Small intestine (tissue), 7 donors: Measurements from ENCODE around the gene ERICH6. TPM values are rescaled to one million over a fixed set of nuclear protein-coding genes. Genes with fewer than 3 reads are reported as not detected.

Source experiments
- DNase-seq, 2 donors: peaks; one replicate each; pipeline versions ENCODE4 v3.0.0 to v3.0.0-alpha.2; 2013
- FAIRE-seq: peaks from 2 replicates; lab custom pipeline; 2012; peaks lifted over from hg19 to GRCh38; lab: Jason Lieb, UNC
- H3K27ac ChIP-seq, 3 donors: one replicate each; pipeline ENCODE4 v1.5.1; 2013; ENCODE audit warnings: low read length in 2 of 3, mild to moderate bottlenecking in 2 of 3, control low read depth in 1 of 3, inconsistent platforms in 1 of 3, low read depth in 1 of 3, moderate library complexity in 1 of 3
- H3K27me3 ChIP-seq, 3 donors: one replicate each; pipeline ENCODE4 v1.6.1; 2013; ENCODE audit warnings: low read length in 3 of 3, inconsistent platforms in 1 of 3; ENCODE audit not compliant: control insufficient read depth in 3 of 3, insufficient read depth in 3 of 3
- H3K36me3 ChIP-seq, 3 donors: one replicate each; pipeline ENCODE4 v1.6.1; 2013; ENCODE audit warnings: low read length in 3 of 3, inconsistent platforms in 1 of 3, low read depth in 1 of 3, mild to moderate bottlenecking in 1 of 3, moderate library complexity in 1 of 3; ENCODE audit not compliant: control insufficient read depth in 3 of 3, insufficient read depth in 2 of 3
- H3K4me1 ChIP-seq, 3 donors: one replicate each; pipeline ENCODE4 v1.6.1; 2013; ENCODE audit warnings: low read length in 2 of 3, inconsistent platforms in 1 of 3, low read depth in 1 of 3, mild to moderate bottlenecking in 1 of 3, moderate library complexity in 1 of 3; ENCODE audit not compliant: control insufficient read depth in 3 of 3, insufficient read depth in 2 of 3
- H3K4me3 ChIP-seq, 3 donors: one replicate each; pipeline ENCODE4 v1.5.1; 2013; ENCODE audit warnings: low read length in 3 of 3, control low read depth in 1 of 3, inconsistent platforms in 1 of 3, low read depth in 1 of 3, mild to moderate bottlenecking in 1 of 3, moderate library complexity in 1 of 3
- H3K9me3 ChIP-seq, 2 donors: one replicate each; pipeline ENCODE4 v1.6.1; 2013; ENCODE audit warnings: low read depth in 1 of 2, low read length in 1 of 2; ENCODE audit not compliant: control insufficient read depth in 2 of 2, insufficient read depth in 1 of 2
- WGBS, 3 donors: extraction: QIAGEN DNeasy Blood & Tissue Kit; methylation state at CpG; one replicate each; pipeline ENCODE4 v1.1.7; 2013; 5-methylcytosine and 5-hydroxymethylcytosine counted together
- polyA plus RNA-seq, 4 donors: library from polyadenylated mRNA; stranded (reverse) in 3 of 4; unstranded in 1 of 4; fragments of 200-250 nt in 3 of 4; fragments of 120-200 nt in 1 of 4; gene quantifications; one replicate each; pipeline versions ENCODE4 v1.2.1 to v1.2.3, GENCODE V29; 2013
- donor health status: healthy with polysubstance abuse.
- donor health status: control.
- donor health status: control.
- donor health status: Bipolar disorder and iron deficiency.
- donor health status: healthy.

Gene ERICH6
- polyA plus RNA-seq, 4 donors = 0.04 TPM; not detected in 3

DNA sequence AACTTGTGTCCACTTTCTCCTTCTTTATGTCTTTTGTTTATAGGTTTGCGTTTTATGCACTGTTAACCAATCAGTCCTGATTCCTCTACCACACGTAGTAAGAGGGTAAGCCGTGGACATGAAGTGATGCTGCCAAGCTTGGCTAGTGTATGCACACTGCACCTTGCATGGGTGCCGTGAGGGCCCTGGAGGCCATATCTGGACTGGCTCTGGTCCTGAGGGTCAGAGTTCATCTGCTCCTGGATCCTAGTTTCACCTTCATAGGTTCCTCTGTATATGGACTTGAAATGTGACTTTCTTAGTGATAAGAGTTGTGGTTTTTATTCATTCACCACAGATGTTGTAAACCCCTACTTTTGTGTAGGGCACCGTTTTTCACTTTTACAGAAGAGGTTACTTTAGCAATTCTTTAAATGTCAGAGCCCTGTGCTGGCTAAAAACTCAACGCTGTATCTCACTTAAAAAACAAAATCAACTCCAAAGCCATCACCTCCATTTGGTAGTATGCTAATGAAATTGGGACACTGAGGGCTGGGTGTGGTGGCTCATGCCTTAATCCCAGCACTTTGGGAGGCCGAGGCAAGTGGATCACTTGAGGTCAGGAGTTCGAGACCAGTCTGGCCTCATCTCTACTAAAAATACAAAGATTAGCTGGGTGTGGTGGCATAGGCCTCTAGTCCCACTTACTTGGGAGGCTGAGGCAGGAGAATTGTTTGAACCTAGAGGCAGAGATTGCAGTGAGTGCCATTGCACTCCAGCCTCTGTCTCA lies 36.3 kb upstream of the ERICH6 start:
- FAIRE-seq = no peak
- no peaks in the 10 kb centered on the region for H3K27me3 ChIP-seq
- no peak for DNase-seq
- peak overlapping the region in 1 of 3 donors; percentile 24 for H3K27ac ChIP-seq
- H3K9me3 ChIP-seq = no peaks in the 10 kb centered on the region
- H3K36me3 ChIP-seq = peaks cover 0 to 13% (median 0%) of the 10 kb centered on the region in 3 donors
- H3K4me3 ChIP-seq = no peak overlapping the region
- peaks cover 7 to 25% (median 9%) of the 10 kb centered on the region in 3 donors for H3K4me1 ChIP-seq
- 66 to 70% (median 68%) methylated on average over 8 of the region's 8 CpGs for WGBS, 3 donors

DNA sequence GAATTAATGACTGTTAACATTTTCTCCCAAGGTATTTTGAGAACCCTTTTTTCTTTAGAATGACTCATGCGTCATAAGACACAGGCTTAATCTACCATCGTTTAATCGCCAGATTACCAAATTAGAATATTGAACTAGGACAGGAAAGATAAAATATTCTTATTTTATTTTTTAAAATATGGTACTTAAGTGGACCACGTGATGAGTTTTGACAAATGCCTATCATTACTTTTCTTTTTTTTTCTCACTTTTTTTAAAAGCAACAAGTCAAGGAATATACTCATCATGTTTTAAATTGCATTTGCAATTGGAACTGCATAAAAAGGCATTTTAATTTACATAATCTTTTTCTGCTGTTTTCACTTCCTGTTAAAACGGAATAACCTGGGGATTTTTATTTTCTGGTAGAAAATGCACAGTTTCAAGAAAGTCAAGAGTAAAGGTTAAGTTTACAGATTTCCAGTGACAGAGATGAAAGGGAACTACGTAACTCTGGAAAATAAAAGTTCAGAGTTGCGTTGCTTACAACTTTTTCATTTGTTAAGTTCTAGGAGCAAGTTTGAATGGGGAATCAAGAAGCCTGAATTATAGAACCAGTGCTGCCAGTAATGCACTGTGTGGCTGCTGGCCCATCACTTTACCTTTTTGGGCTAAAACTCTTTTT lies 35.6 kb upstream of the ERICH6 start:
- FAIRE-seq = no peak
- H3K4me1 ChIP-seq = peaks cover 2 to 25% (median 7%) of the 10 kb centered on the region in 3 donors
- H3K27me3 ChIP-seq = no peaks in the 10 kb centered on the region
- no peak overlapping the region for H3K4me3 ChIP-seq
- no peak for DNase-seq
- H3K9me3 ChIP-seq = no peaks in the 10 kb centered on the region
- H3K27ac ChIP-seq = no peak overlapping the region
- WGBS, 3 donors = 59 to 68% (median 66%) methylated on average over 7 of the region's 7 CpGs
- H3K36me3 ChIP-seq = peaks cover 0 to 13% (median 0%) of the 10 kb centered on the region in 3 donors

DNA sequence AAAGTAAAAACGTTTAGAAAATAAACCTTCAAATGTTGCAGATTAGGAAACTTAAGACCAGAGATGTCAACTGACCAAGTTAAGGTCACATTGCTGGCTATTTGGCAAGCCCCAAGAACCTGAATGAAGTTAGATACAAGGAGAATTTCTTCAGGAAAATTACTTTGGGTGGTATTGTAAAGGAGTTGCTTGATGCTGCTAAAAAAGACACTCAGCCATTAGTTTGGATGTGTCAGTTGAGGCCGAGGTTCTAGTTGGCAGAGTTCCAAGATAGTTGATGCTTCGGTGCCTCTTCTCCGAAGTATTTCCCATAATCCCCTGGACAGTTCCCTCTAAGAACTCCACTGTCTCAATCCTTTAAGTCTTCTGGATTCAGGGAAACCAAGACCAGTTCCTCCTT lies 35.0 kb upstream of the ERICH6 start:
- Histone ChIP-seq H3K4me1 (peaks cover 2 to 25% (median 4%) of the 10 kb centered on the region in 3 donors), H3K27ac (peak overlapping the region in 1 of 3 donors; percentile 27), H3K9me3 (no peaks in the 10 kb centered on the region), H3K4me3 (no peak overlapping the region), H3K36me3 (peaks cover 0 to 13% (median 0%) of the 10 kb centered on the region in 3 donors), H3K27me3 (no peaks in the 10 kb centered on the region)
- 41 to 45% (median 44%) methylated on average over 4 of the region's 4 CpGs for WGBS, 3 donors
- no peak for DNase-seq
- FAIRE-seq = no peak

DNA sequence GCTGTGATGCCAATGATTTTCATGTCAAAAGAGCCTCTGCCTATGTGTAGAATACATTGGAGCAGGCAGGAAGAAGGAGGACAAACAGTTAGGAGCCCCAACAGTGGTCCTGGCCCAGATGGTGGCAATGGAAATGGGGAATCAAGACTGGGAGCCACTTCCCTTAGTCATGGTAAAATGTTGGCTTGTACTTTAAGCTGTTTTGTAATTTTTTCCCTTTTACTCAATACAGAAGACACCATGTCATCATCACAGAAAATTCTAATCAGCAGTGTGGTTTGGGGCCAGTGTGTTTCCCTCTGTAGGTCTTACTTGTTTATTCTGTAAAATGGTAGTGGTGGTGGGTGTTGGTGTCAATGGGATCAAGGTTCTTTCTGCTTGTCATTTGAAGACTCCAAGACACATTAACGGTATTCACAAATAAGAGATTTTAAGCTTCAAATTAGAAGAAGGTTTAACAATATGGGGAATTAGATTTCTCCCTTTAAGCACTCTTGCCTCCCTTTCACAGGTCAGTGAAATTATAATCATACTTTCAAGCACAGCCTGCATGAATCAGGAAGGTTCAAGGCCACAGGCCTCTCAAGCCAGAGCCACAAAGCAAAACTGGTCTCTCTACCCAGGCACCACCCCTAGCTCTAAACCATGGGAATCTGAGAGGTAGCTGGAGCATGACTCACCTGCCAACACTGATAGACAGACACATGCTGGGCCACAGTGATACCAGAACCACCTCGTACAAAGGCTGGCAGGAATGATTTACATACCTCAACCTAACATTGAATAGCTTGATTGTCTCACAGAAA lies 34.4 kb upstream of the ERICH6 start:
- WGBS, 3 donors = 41 to 67% (median 45%) methylated on average over 2 of the region's 2 CpGs
- H3K4me3 ChIP-seq = no peak overlapping the region
- peaks cover 2 to 25% (median 4%) of the 10 kb centered on the region in 3 donors for H3K4me1 ChIP-seq
- peaks cover 0 to 10% (median 0%) of the 10 kb centered on the region in 3 donors for H3K36me3 ChIP-seq
- DNase-seq (peak; percentile 64 to 91), FAIRE-seq (no peak)
- no peaks in the 10 kb centered on the region for H3K27me3 ChIP-seq
- peak overlapping the region; percentile 24 to 50 (median 27) for H3K27ac ChIP-seq
- H3K9me3 ChIP-seq = no peaks in the 10 kb centered on the region

DNA sequence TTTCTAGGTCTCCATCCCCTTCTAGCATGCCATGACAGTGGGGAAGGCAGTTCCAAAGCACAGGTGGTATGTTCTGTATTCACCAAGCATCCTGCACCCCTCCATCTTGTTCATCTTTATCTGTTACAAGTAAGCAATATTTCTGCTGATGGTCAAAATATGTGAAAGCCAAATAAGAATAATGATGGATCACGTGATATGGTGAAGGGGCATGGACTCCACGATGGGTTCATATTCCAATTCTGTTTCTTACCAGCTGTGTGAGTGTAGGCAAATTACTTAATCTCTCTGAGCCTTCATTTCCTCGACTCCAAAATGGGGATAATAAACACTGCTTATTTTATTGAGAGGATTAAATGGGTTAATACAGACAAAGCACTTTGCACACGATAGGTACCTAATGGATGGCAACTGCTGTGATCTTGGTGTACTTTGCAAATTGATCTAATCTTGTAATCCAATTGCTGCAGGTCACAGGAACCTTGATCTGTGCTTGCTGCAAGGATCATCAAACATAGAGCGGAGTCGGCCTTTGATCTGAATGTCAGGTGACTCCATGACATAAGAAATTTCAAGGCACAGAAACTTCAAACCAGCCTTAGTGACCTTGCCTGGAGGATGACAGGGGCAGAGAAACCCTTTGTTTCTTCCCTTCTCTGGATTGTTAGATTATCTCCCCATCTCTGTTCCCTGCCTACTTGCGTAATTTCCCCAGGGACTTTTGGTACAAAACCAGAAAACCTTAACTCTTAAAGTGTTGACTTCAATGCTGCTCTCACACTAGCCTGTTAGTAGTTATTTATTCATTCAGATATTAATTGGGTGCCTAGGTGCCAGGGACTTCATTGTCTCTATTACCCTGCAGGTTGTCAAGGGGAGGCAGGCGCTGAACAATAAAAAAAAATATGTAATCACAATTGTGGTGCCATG lies 33.4 kb upstream of the ERICH6 start:
- H3K4me3 ChIP-seq = no peak overlapping the region
- peaks cover 2 to 25% (median 4%) of the 10 kb centered on the region in 3 donors for H3K4me1 ChIP-seq
- DNase-seq (peak; percentile 88 to 94), FAIRE-seq (no peak)
- peak overlapping the region in 2 of 3 donors; percentile 1 to 24 for H3K27ac ChIP-seq
- 23 to 59% (median 38%) methylated on average over 8 of the region's 8 CpGs for WGBS, 3 donors
- no peaks in the 10 kb centered on the region for H3K27me3 ChIP-seq
- peaks cover 0 to 7% (median 0%) of the 10 kb centered on the region in 3 donors for H3K36me3 ChIP-seq
- H3K9me3 ChIP-seq = no peaks in the 10 kb centered on the region

DNA sequence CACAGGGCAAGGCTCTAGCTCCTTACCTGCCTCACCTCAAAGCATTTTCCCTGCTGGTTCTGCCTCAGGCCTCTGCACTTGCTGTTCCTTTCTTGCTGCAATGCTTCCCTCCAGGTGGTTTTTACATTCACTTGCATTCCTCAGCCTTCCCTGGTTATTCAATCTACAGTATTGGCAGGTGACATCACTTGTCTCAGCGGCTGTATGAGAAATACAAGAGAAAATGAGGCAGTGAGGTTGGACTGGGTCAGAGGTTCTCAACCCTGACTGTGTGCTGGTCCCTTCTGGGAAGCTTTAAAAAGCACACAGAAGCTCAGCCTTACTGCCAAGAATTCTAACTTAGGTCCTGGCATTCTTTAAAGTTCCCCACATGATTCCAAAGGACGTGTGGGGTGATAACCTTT lies 32.6 kb upstream of the ERICH6 start:
- H3K27me3 ChIP-seq = no peaks in the 10 kb centered on the region
- WGBS, 3 donors = 27 to 51% (median 50%) methylated on average over 2 of the region's 2 CpGs
- peaks cover 2 to 25% (median 4%) of the 10 kb centered on the region in 3 donors for H3K4me1 ChIP-seq
- peaks cover 0 to 4% (median 0%) of the 10 kb centered on the region in 3 donors for H3K36me3 ChIP-seq
- FAIRE-seq (no peak), DNase-seq (no peak)
- no peak overlapping the region for H3K4me3 ChIP-seq
- no peaks in the 10 kb centered on the region for H3K9me3 ChIP-seq
- no peak overlapping the region for H3K27ac ChIP-seq

DNA sequence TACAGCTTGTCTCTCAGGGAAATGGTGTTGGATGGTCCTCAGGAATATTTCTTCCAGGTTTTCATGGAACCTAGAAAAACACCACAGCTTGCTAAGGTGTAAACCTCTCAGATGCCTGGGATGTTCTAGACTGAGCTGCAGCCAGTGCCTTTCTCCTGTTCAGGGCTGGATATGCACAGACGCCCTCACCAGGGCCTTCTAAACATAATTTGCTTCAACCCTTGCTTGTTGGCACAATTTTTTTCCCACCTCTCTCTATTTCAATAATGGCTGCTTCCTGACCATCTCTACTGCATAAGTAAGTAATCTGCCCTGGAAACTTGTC lies 31.0 kb upstream of the ERICH6 start:
- H3K4me3 ChIP-seq = no peak overlapping the region
- no peaks in the 10 kb centered on the region for H3K9me3 ChIP-seq
- H3K27ac ChIP-seq = no peak overlapping the region
- no peaks in the 10 kb centered on the region for H3K36me3 ChIP-seq
- DNase-seq (no peak), FAIRE-seq (no peak)
- no peaks in the 10 kb centered on the region for H3K27me3 ChIP-seq
- peaks cover under 1 to 21% (median 4%) of the 10 kb centered on the region in 3 donors for H3K4me1 ChIP-seq
- WGBS, 3 donors = 79 to 100% (median 91%) methylated on average over 1 of the region's 1 CpG
